Activated naive CD4-positive, alpha-beta T cell (primary cell): ENCODE measurements around the gene NELL2.

ENCODE experiments used
- DNase-seq, 4 experiments: peaks; one replicate each; lab custom pipeline; 2025; lab: John Stamatoyannopoulos, UW

The NELL2 gene

GRCh38 chr12:44618946-44619345 is 257.2 kb downstream of the NELL2 start:
- DNase-seq: no peak

GRCh38 chr12:44616402-44616801 is 259.7 kb downstream of the NELL2 start:
- no peak for DNase-seq

- no peak for DNase-seq
Observed at GRCh38 chr12:44611538-44611937, 264.6 kb downstream of the NELL2 start.

- no peak for DNase-seq
Observed at GRCh38 chr12:44603701-44604100, 272.4 kb downstream of the NELL2 start.

GRCh38 chr12:44592626-44593025 is 283.5 kb downstream of the NELL2 start:
- DNase-seq: no peak

GRCh38 chr12:44589697-44590096 is 286.4 kb downstream of the NELL2 start:
- no peak for DNase-seq

- no peak for DNase-seq
Observed at GRCh38 chr12:44588651-44589050, 287.5 kb downstream of the NELL2 start.

GRCh38 chr12:44584625-44585024 is 291.5 kb downstream of the NELL2 start:
- DNase-seq: no peak

GRCh38 chr12:44582521-44582920 is 293.6 kb downstream of the NELL2 start:
- DNase-seq: no peak

- DNase-seq: no peak
Observed at GRCh38 chr12:44581642-44582242, 294.4 kb downstream of the NELL2 start.

GRCh38 chr12:44574586-44574985 is 301.5 kb downstream of the NELL2 start:
- DNase-seq: no peak

- no peak for DNase-seq
Observed at GRCh38 chr12:44573723-44574122, 302.4 kb downstream of the NELL2 start.

GRCh38 chr12:44571006-44571550 is 305.0 kb downstream of the NELL2 start:
- no peak for DNase-seq

- DNase-seq: no peak
Observed at GRCh38 chr12:44570036-44570583, 306.0 kb downstream of the NELL2 start.

GRCh38 chr12:44565163-44565562 is 311.0 kb downstream of the NELL2 start:
- no peak for DNase-seq

- DNase-seq: no peak
Observed at GRCh38 chr12:44563486-44563885, 312.6 kb downstream of the NELL2 start.

- no peak for DNase-seq
Observed at GRCh38 chr12:44558340-44559100, 317.6 kb downstream of the NELL2 start.

GRCh38 chr12:44555454-44555853 is 320.7 kb downstream of the NELL2 start:
- DNase-seq: no peak

GRCh38 chr12:44551631-44552030 is 324.5 kb downstream of the NELL2 start:
- DNase-seq: no peak

- DNase-seq: no peak
Observed at GRCh38 chr12:44550377-44550776, 325.7 kb downstream of the NELL2 start.

- no peak for DNase-seq
Observed at GRCh38 chr12:44546060-44546459, 330.1 kb downstream of the NELL2 start.

GRCh38 chr12:44544018-44544417 is 332.1 kb downstream of the NELL2 start:
- DNase-seq: no peak

- DNase-seq: no peak
Observed at GRCh38 chr12:44542716-44543115, 333.4 kb downstream of the NELL2 start.
